Measurements from ENCODE around the gene ZFHX2. TPM values are rescaled to one million over a fixed set of nuclear protein-coding genes. Genes with fewer than 3 reads are reported as not detected.

Gene ZFHX2
- total and polyA plus RNA-seq, 2 of the 13 experiments (the other 11 are each of a cell fraction or from before 2014, with no cell fraction given), result 0.17 to 0.44 TPM

DNA sequence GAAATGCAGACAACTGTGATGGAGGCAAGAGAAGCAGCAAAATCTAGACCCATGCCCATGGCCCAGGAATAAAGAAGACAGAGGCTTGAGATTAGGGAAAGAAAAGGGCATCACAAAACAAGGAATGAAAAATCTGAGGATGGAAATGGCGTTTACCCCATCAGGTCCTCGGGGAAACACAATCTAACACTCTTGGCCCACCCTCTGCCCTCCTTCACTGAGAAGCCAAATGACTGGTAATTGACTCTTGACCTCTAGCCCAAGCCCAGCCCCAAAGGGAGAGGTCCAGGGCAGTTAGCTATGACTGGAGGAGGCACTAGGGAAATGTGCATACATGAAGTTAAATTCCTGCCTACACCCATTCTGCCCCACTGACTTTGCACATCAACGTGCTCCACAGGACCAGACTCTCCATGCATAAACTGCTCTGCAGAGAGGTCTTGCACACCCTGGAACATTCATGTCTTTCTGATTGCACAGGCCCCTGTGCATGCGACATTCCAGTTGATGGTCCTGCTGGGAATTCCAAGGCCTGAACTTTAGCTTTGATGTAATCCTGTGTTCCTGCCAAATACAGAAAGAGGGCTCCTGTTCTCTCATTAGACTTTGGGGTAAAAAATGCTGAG lies 5.7 kb downstream of the ZFHX2 start (continued):
- TF ChIP-seq HDAC2 (CRISPR knock-in tag; IDR thresholded peaks at IDR 0.05), result 0 out of 2 replicates have a peak, but pooled peaks have one; percentile 33

DNA sequence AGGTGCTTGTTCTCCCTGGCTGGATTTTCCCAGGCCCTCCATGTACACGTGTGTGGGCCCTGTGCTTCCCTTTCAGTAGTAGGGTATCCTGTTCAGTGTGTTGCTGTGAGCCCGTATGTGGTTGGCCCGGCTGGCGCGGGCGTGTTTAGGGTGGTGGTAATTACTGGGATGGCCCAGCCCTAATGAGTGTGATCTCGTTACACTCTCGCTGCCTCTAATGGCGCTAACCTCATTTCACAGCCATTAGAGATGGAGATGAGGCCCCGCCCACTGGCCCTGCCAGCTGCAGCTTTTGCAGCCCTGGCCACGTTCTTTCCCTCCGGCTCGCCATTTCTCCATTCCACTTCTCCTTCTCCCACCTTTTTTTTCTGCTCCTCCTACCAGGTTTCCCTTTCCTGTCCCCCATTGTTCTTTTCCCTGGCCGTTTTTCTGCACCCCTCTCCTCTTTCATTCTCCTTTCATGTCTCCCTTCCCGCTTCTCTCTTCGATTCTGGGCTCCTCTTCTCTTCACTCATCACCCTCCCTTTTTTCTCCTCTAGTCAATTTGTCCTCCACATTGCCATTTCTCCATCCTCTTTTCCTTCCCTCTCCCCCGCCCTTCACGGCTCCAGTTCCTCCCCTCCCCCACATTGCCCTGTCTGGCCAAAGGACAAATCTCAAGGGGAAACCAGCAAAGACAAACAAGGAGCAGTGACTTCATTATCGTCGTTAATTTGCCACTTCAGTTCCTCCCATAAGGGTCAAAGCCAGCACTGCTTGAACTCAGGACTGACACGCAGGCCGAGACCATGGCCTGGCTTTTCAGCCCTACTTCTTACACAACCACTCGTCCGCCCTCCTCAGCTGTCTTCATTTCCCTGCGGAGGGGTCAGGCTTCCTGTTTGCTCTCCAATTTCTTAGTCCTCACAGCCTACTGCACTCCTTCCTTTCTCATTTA lies 6.8 kb downstream of the ZFHX2 start:
- ChIA-PET POLR2A (no interaction called here), CTCF (ENCODE audit: low intra/inter-chr PET ratio, low total read pairs) (no interaction called here)
- Histone ChIP-seq H3K4me2 (ENCODE audit: low read depth, low read length) (peak overlapping the region; percentile 55), H3K9me3 (ENCODE audit: low read length) (no peaks in the 10 kb centered on the region), H3K4me3 (replicated peaks in 1 of 3; ENCODE audit: insufficient read depth in 1 of 3, low read depth in 2 of 3, low read length in 3 of 3) (no peak overlapping the region), H4K20me1 (ENCODE audit: insufficient read depth, low read length) (no peaks in the 10 kb centered on the region), H3K27me3 (ENCODE audit: control insufficient read depth in 1 of 2, insufficient read depth in 2 of 2, low read length in 2 of 2) (no peaks in the 10 kb centered on the region), H2AFZ (ENCODE audit: low read length) (no peak overlapping the region), H3K79me2 (ENCODE audit: insufficient read depth, low read length) (no peaks in the 10 kb centered on the region), H3K27ac (ENCODE audit: extremely low read length, insufficient read depth, low read length) (no peak overlapping the region), H3K9ac (ENCODE audit: insufficient read depth, low read depth, low read length) (no peak overlapping the region), H3K4me1 (ENCODE audit: insufficient read depth, low read length) (peaks cover 53% of the 10 kb centered on the region), H3K36me3 (replicated peaks in 1 of 2; ENCODE audit: control insufficient read depth in 1 of 2, insufficient read depth in 2 of 2, low read length in 2 of 2) (no peaks in the 10 kb centered on the region)
- no peak for DNase-seq (ENCODE audit: low spot score)
- ATAC-seq, result peak; percentile 21; the same call in 2 of the 3 replicates
- intact Hi-C loops (cut with micrococcal nuclease; ENCODE audit: unreplicated experiment), result no loop called here
- FAIRE-seq, result no peak
- WGBS (ENCODE audit: low lambda C conversion rate), result 61% methylated on average over 25 of the region's 25 CpGs
- in situ Hi-C loops (cut with HindIII; ENCODE audit: extremely low pct_ligation_motif_present, low pct_unique_long_range_greater_than_20kb), result no loop called here
- BruUV-seq (replicated peaks), result no TSS peak
- TF ChIP-seq NONO (IDR thresholded peaks at IDR 0.05), result peak; percentile 71; the same call in 1 of the 2 replicates
- no peak for TF ChIP-seq NONO (CRISPR knock-in tag; conservative IDR thresholded peaks at IDR 0.05)
- no peak for TF ChIP-seq TARDBP (CRISPR knock-in tag; IDR thresholded peaks at IDR 0.05)
- peak; percentile 79; the same call in 1 of the 2 replicates for TF ChIP-seq IKZF1 (IDR thresholded peaks at IDR 0.05)
- TF ChIP-seq ZNF468 (CRISPR knock-in tag; IDR thresholded peaks at IDR 0.05), result no peak
- TF ChIP-seq, protein P1, sequence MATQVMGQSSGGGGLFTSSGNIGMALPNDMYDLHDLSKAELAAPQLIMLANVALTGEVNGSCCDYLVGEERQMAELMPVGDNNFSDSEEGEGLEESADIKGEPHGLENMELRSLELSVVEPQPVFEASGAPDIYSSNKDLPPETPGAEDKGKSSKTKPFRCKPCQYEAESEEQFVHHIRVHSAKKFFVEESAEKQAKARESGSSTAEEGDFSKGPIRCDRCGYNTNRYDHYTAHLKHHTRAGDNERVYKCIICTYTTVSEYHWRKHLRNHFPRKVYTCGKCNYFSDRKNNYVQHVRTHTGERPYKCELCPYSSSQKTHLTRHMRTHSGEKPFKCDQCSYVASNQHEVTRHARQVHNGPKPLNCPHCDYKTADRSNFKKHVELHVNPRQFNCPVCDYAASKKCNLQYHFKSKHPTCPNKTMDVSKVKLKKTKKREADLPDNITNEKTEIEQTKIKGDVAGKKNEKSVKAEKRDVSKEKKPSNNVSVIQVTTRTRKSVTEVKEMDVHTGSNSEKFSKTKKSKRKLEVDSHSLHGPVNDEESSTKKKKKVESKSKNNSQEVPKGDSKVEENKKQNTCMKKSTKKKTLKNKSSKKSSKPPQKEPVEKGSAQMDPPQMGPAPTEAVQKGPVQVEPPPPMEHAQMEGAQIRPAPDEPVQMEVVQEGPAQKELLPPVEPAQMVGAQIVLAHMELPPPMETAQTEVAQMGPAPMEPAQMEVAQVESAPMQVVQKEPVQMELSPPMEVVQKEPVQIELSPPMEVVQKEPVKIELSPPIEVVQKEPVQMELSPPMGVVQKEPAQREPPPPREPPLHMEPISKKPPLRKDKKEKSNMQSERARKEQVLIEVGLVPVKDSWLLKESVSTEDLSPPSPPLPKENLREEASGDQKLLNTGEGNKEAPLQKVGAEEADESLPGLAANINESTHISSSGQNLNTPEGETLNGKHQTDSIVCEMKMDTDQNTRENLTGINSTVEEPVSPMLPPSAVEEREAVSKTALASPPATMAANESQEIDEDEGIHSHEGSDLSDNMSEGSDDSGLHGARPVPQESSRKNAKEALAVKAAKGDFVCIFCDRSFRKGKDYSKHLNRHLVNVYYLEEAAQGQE (IDR thresholded peaks at IDR 0.05; ENCODE audit: borderline replicate concordance in 1 of 2, low read depth in 1 of 2, low read length in 2 of 2), result no peak
- no peak for TF ChIP-seq ATF7 (IDR thresholded peaks at IDR 0.05)
- 0 out of 2 replicates have a peak, but pooled peaks have one; percentile 34 for TF ChIP-seq ATF7 (CRISPR knock-in tag; IDR thresholded peaks at IDR 0.05)
- TF ChIP-seq ZNF883 (CRISPR knock-in tag; IDR thresholded peaks at IDR 0.05; ENCODE audit: not compliant biosample characterization), result peak; percentile 42
- TF ChIP-seq CHD2 (IDR thresholded peaks at IDR 0.05; ENCODE audit: low read depth, low read length), result no peak
- TF ChIP-seq, protein P2, sequence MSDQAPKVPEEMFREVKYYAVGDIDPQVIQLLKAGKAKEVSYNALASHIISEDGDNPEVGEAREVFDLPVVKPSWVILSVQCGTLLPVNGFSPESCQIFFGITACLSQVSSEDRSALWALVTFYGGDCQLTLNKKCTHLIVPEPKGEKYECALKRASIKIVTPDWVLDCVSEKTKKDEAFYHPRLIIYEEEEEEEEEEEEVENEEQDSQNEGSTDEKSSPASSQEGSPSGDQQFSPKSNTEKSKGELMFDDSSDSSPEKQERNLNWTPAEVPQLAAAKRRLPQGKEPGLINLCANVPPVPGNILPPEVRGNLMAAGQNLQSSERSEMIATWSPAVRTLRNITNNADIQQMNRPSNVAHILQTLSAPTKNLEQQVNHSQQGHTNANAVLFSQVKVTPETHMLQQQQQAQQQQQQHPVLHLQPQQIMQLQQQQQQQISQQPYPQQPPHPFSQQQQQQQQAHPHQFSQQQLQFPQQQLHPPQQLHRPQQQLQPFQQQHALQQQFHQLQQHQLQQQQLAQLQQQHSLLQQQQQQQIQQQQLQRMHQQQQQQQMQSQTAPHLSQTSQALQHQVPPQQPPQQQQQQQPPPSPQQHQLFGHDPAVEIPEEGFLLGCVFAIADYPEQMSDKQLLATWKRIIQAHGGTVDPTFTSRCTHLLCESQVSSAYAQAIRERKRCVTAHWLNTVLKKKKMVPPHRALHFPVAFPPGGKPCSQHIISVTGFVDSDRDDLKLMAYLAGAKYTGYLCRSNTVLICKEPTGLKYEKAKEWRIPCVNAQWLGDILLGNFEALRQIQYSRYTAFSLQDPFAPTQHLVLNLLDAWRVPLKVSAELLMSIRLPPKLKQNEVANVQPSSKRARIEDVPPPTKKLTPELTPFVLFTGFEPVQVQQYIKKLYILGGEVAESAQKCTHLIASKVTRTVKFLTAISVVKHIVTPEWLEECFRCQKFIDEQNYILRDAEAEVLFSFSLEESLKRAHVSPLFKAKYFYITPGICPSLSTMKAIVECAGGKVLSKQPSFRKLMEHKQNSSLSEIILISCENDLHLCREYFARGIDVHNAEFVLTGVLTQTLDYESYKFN (CRISPR knock-in tag; conservative IDR thresholded peaks at IDR 0.05), result peak; percentile 41; the same call in 1 of the 2 replicates
- TF ChIP-seq POLR2G (IDR thresholded peaks at IDR 0.05; ENCODE audit: low read depth, low read length), result 0 out of 2 replicates have a peak, but pooled peaks have one; percentile 12
- no peak for TF ChIP-seq ZNF614 (CRISPR knock-in tag; IDR thresholded peaks at IDR 0.05; ENCODE audit: borderline replicate concordance)

Data from HepG2 (cell line).